Activated CD8-positive, alpha-beta memory T cell treated with anti-CD3 and anti-CD28 coated beads, Interleukin-2, amount 50 U/mL, for 48 hours (primary cell): ENCODE data around the gene PPP2R2B.

Experiments used
- DNase-seq: peaks from one replicate; pipeline ENCODE4 v3.0.0-alpha.2; 2020

PPP2R2B gene

GRCh38 chr5:146878476-146879172 lies at the start of gene PPP2R2B:
TSS of gene PPP2R2B (minus strand) at chr5:146878757.
- peak; percentile 59 for DNase-seq

GRCh38 chr5:146924132-146924531 lies 45.6 kb upstream of the PPP2R2B start:
- DNase-seq, result no peak

GRCh38 chr5:146921225-146921624 lies 42.7 kb upstream of the PPP2R2B start:
- DNase-seq, result no peak

- no peak for DNase-seq
These were observed 41.9 kb upstream of the PPP2R2B start for GRCh38 chr5:146920351-146920881.

GRCh38 chr5:146919304-146919703 lies 40.7 kb upstream of the PPP2R2B start:
- no peak for DNase-seq

- DNase-seq, result no peak
These were observed 39.4 kb upstream of the PPP2R2B start for GRCh38 chr5:146917931-146918330.

- DNase-seq, result no peak
These were observed 34.3 kb upstream of the PPP2R2B start for GRCh38 chr5:146912874-146913273.

GRCh38 chr5:146910239-146910638 lies 31.7 kb upstream of the PPP2R2B start:
- DNase-seq, result no peak

- no peak for DNase-seq
These were observed 30.9 kb upstream of the PPP2R2B start for GRCh38 chr5:146909255-146910068.

- DNase-seq, result no peak
These were observed 28.2 kb upstream of the PPP2R2B start for GRCh38 chr5:146906803-146907202.

- no peak for DNase-seq
These were observed 26.3 kb upstream of the PPP2R2B start for GRCh38 chr5:146904890-146905289.

GRCh38 chr5:146903789-146904188 lies 25.2 kb upstream of the PPP2R2B start:
- DNase-seq, result no peak

GRCh38 chr5:146902471-146902870 lies 23.9 kb upstream of the PPP2R2B start:
- DNase-seq, result no peak

- no peak for DNase-seq
These were observed 18.5 kb upstream of the PPP2R2B start for GRCh38 chr5:146897061-146897460.

GRCh38 chr5:146894753-146895521 lies 16.4 kb upstream of the PPP2R2B start:
- no peak for DNase-seq

- DNase-seq, result no peak
These were observed 15.4 kb upstream of the PPP2R2B start for GRCh38 chr5:146893991-146894390.

- no peak for DNase-seq
These were observed 13.7 kb upstream of the PPP2R2B start for GRCh38 chr5:146892231-146892630.

GRCh38 chr5:146891511-146891910 lies 13.0 kb upstream of the PPP2R2B start:
- DNase-seq, result no peak

GRCh38 chr5:146890731-146891440 lies 12.3 kb upstream of the PPP2R2B start:
- no peak for DNase-seq

GRCh38 chr5:146890066-146890465 lies 11.5 kb upstream of the PPP2R2B start:
- DNase-seq, result no peak

GRCh38 chr5:146889169-146889568 lies 10.6 kb upstream of the PPP2R2B start:
- no peak for DNase-seq

GRCh38 chr5:146888351-146888978 lies 9.9 kb upstream of the PPP2R2B start:
- DNase-seq, result no peak
